ENCODE measurements around the gene IMP4. TPM values are rescaled to one million over a fixed set of nuclear protein-coding genes. Genes with fewer than 3 reads are reported as not detected.

The IMP4 gene
- total RNA-seq, 2 experiments from 2014 or later, result 81.7 to 88.1 TPM

GRCh38 chr2:130314377-130314776 is 28.3 kb upstream of the IMP4 start:
- POLR2A ChIA-PET, result no interaction called here
- Mint-ChIP-seq H3K9me3 (no peaks in the 10 kb centered on the region), H3K36me3 (ENCODE audit: low read depth) (no peaks in the 10 kb centered on the region), H3K27me3 (peaks cover under 1% of the 10 kb centered on the region), H3K4me1 (ENCODE audit: low read depth) (no peaks in the 10 kb centered on the region), H3K27ac (no peak overlapping the region), H3K4me3 (no peak overlapping the region)
- no peaks in the 10 kb centered on the region for H3K27me3 ChIP-seq (ENCODE audit: control insufficient read depth in 1 of 2, insufficient read depth in 2 of 2, low read length in 2 of 2)
- H3K9me3 ChIP-seq (ENCODE audit: control insufficient read depth in 1 of 2, insufficient read depth in 1 of 2, low read length in 2 of 2), result peaks cover 0 to 6% of the 10 kb centered on the region in 2 experiments
- H3K36me3 ChIP-seq (ENCODE audit: insufficient read depth, low read length), result no peaks in the 10 kb centered on the region
- intact Hi-C loops (cut with DNase I, micrococcal nuclease), result no loop called here
- ATAC-seq (ENCODE audit: poor library complexity) (no peak), DNase-seq (no peak)
- no peak overlapping the region for H3K27ac ChIP-seq (ENCODE audit: low read depth in 1 of 2, low read length in 2 of 2)
- no peaks in the 10 kb centered on the region for H3K4me1 ChIP-seq (ENCODE audit: insufficient read depth, low read length)
- no peak overlapping the region for H3K4me3 ChIP-seq (ENCODE audit: low read length)
- no peak for TF ChIP-seq CTCF (IDR thresholded peaks at IDR 0.05)
- CTCF ChIA-PET, result no interaction called here

GRCh38 chr2:130316596-130316995 is 26.1 kb upstream of the IMP4 start:
- no peaks in the 10 kb centered on the region for H3K4me1 Mint-ChIP-seq (ENCODE audit: low read depth)
- Histone ChIP-seq H3K27me3 (ENCODE audit: control insufficient read depth in 1 of 2, insufficient read depth in 2 of 2, low read length in 2 of 2) (peaks cover 0 to 3% of the 10 kb centered on the region in 2 experiments), H3K4me3 (ENCODE audit: low read length) (no peak overlapping the region), H3K9me3 (ENCODE audit: control insufficient read depth in 1 of 2, insufficient read depth in 1 of 2, low read length in 2 of 2) (peaks cover 0 to 6% of the 10 kb centered on the region in 2 experiments), H3K27ac (ENCODE audit: low read depth in 1 of 2, low read length in 2 of 2) (no peak overlapping the region), H3K36me3 (ENCODE audit: insufficient read depth, low read length) (no peaks in the 10 kb centered on the region), H3K4me1 (ENCODE audit: insufficient read depth, low read length) (no peaks in the 10 kb centered on the region)
- no peaks in the 10 kb centered on the region for H3K36me3 Mint-ChIP-seq (ENCODE audit: low read depth)
- no peak for TF ChIP-seq CTCF (IDR thresholded peaks at IDR 0.05)
- ATAC-seq (ENCODE audit: poor library complexity), result no peak
- no peak overlapping the region for H3K27ac Mint-ChIP-seq
- no peak overlapping the region for H3K4me3 Mint-ChIP-seq
- DNase-seq, result no peak
- intact Hi-C loops (cut with DNase I, micrococcal nuclease), result no loop called here
- H3K9me3 Mint-ChIP-seq, result no peaks in the 10 kb centered on the region
- POLR2A ChIA-PET, result no interaction called here
- CTCF ChIA-PET, result no interaction called here
- H3K27me3 Mint-ChIP-seq, result peaks cover 13% of the 10 kb centered on the region

GRCh38 chr2:130318906-130319305 is 23.8 kb upstream of the IMP4 start:
- peaks cover 0 to 6% of the 10 kb centered on the region in 2 experiments for H3K9me3 ChIP-seq (ENCODE audit: control insufficient read depth in 1 of 2, insufficient read depth in 1 of 2, low read length in 2 of 2)
- H3K36me3 ChIP-seq (ENCODE audit: insufficient read depth, low read length), result no peaks in the 10 kb centered on the region
- ChIA-PET POLR2A (no interaction called here), CTCF (no interaction called here)
- peaks cover 0 to 10% of the 10 kb centered on the region in 2 experiments for H3K27me3 ChIP-seq (ENCODE audit: control insufficient read depth in 1 of 2, insufficient read depth in 2 of 2, low read length in 2 of 2)
- TF ChIP-seq CTCF (IDR thresholded peaks at IDR 0.05), result no peak
- no peak overlapping the region for H3K27ac ChIP-seq (ENCODE audit: low read depth in 1 of 2, low read length in 2 of 2)
- Mint-ChIP-seq H3K27me3 (peaks cover 24% of the 10 kb centered on the region), H3K27ac (no peak overlapping the region), H3K4me3 (no peak overlapping the region), H3K36me3 (ENCODE audit: low read depth) (no peaks in the 10 kb centered on the region), H3K4me1 (ENCODE audit: low read depth) (no peaks in the 10 kb centered on the region), H3K9me3 (no peaks in the 10 kb centered on the region)
- H3K4me1 ChIP-seq (ENCODE audit: insufficient read depth, low read length), result no peaks in the 10 kb centered on the region
- intact Hi-C loops (cut with DNase I, micrococcal nuclease), result no loop called here
- DNase-seq (no peak), ATAC-seq (ENCODE audit: poor library complexity) (no peak)
- H3K4me3 ChIP-seq (ENCODE audit: low read length), result no peak overlapping the region
